ENCODE data around the gene ZNF75A.

Gene ZNF75A

DNA sequence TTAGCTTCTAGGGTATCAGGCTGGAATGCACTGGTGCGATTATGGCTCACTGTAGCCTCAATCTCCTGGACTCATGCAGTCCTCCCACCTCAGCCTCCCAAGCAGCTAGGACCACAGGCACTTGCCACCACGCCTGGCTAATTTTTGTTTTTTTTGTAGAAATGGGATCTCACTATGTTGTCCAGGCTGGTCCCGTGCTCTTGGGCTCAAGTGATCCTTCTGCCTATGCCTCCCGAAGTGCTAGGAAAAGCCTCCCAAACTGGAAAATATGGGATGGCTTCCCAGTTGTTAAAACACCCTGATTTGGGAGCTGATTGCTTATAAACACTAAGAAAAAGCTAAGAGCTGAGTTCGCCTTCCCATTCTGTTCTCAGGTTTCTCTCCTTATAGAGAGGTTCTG, 28.6 kb upstream of the ZNF75A start:
- TF ChIP-seq EZH2phosphoT487 (IDR thresholded peaks at IDR 0.05; ENCODE audit: low read depth), result no peak
- TF ChIP-seq, protein P1, sequence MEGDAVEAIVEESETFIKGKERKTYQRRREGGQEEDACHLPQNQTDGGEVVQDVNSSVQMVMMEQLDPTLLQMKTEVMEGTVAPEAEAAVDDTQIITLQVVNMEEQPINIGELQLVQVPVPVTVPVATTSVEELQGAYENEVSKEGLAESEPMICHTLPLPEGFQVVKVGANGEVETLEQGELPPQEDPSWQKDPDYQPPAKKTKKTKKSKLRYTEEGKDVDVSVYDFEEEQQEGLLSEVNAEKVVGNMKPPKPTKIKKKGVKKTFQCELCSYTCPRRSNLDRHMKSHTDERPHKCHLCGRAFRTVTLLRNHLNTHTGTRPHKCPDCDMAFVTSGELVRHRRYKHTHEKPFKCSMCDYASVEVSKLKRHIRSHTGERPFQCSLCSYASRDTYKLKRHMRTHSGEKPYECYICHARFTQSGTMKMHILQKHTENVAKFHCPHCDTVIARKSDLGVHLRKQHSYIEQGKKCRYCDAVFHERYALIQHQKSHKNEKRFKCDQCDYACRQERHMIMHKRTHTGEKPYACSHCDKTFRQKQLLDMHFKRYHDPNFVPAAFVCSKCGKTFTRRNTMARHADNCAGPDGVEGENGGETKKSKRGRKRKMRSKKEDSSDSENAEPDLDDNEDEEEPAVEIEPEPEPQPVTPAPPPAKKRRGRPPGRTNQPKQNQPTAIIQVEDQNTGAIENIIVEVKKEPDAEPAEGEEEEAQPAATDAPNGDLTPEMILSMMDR (IDR thresholded peaks at IDR 0.05; ENCODE audit: low read depth, low read length), result no peak
- Histone ChIP-seq H3K27ac (ENCODE audit: low read length) (no peak overlapping the region), H4K20me1 (ENCODE audit: insufficient read depth, low read length) (no peaks in the 10 kb centered on the region), H3K79me2 (ENCODE audit: low read length) (no peaks in the 10 kb centered on the region), H3K9me3 (ENCODE audit: insufficient read depth, low read length) (no peaks in the 10 kb centered on the region), H3K4me3 (ENCODE audit: low read length) (no peak overlapping the region), H2AFZ (ENCODE audit: low read depth, low read length) (no peak overlapping the region), H3K36me3 (replicated peaks; ENCODE audit: low read depth, low read length) (no peaks in the 10 kb centered on the region), H3K27me3 (ENCODE audit: low read depth, low read length) (peaks cover 12% of the 10 kb centered on the region), H3K9ac (ENCODE audit: low read length) (no peak overlapping the region), H3K4me1 (ENCODE audit: low read length) (no peaks in the 10 kb centered on the region), H3K4me2 (ENCODE audit: low read length) (no peak overlapping the region)

- Histone ChIP-seq H3K4me1 (ENCODE audit: low read length) (peaks cover 16% of the 10 kb centered on the region), H3K36me3 (replicated peaks; ENCODE audit: low read depth, low read length) (peaks cover 25% of the 10 kb centered on the region), H3K4me3 (ENCODE audit: low read length) (no peak overlapping the region), H3K4me2 (ENCODE audit: low read length) (peak overlapping the region; percentile 96; the same call in 1 of the 2 replicates), H3K9me3 (ENCODE audit: insufficient read depth, low read length) (no peaks in the 10 kb centered on the region), H4K20me1 (ENCODE audit: insufficient read depth, low read length) (no peaks in the 10 kb centered on the region), H3K27ac (ENCODE audit: low read length) (no peak overlapping the region), H3K79me2 (ENCODE audit: low read length) (peaks cover 31% of the 10 kb centered on the region), H3K27me3 (ENCODE audit: low read depth, low read length) (peaks cover 12% of the 10 kb centered on the region), H2AFZ (ENCODE audit: low read depth, low read length) (no peak overlapping the region), H3K9ac (ENCODE audit: low read length) (no peak overlapping the region)
- no peak for TF ChIP-seq EZH2phosphoT487 (IDR thresholded peaks at IDR 0.05; ENCODE audit: low read depth)
- TF ChIP-seq, protein P1 (IDR thresholded peaks at IDR 0.05; ENCODE audit: low read depth, low read length), result no peak
Measured at GRCh38 chr16:3281222-3281820, 24.0 kb upstream of the ZNF75A start.

DNA sequence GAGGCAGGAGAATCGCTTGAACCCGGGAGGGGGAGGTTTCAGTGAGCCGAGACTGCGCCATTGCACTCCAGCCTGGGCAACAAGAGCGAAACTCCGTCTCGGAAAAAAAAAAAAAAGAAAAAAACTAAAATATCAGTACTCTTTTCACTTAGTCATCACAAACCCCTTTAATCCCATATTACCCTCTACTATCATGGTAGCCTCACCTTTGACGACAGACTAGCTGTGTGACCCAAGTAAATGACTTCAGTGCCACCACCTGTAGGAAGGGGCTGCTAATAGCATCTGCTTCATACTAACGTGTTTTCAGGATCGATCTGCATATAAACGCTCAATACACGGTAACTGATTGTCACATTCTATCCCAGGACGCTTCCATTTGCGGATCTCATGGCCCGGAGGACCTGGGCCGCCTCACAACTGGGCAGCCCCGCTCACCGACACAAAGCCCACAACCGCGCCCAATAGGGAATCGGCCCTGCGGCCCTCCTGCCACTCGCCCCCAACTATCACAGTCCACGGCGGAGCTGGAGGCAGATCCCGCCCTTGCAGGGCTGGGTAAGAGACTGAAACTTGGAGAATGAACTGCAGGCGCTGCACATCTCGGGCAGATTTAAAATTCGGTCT, 23.1 kb upstream of the ZNF75A start:
- H3K36me3 ChIP-seq (replicated peaks; ENCODE audit: low read depth, low read length), result peaks cover 32% of the 10 kb centered on the region
- peak overlapping the region; percentile 94 for H3K27ac ChIP-seq (ENCODE audit: low read length)
- H3K27me3 ChIP-seq (ENCODE audit: low read depth, low read length), result peaks cover 3% of the 10 kb centered on the region
- H3K4me3 ChIP-seq (ENCODE audit: low read length), result peak overlapping the region; percentile 95
- H2AFZ ChIP-seq (ENCODE audit: low read depth, low read length), result peak overlapping the region; percentile 92
- H3K79me2 ChIP-seq (ENCODE audit: low read length), result peaks cover 39% of the 10 kb centered on the region
- TF ChIP-seq EZH2phosphoT487 (IDR thresholded peaks at IDR 0.05; ENCODE audit: low read depth), result no peak
- TF ChIP-seq, protein P1 (IDR thresholded peaks at IDR 0.05; ENCODE audit: low read depth, low read length), result no peak
- H4K20me1 ChIP-seq (ENCODE audit: insufficient read depth, low read length), result no peaks in the 10 kb centered on the region
- peak overlapping the region; percentile 99 for H3K9ac ChIP-seq (ENCODE audit: low read length)
- H3K9me3 ChIP-seq (ENCODE audit: insufficient read depth, low read length), result peaks cover 3% of the 10 kb centered on the region; the same call in 1 of the 2 replicates
- H3K4me2 ChIP-seq (ENCODE audit: low read length), result peak overlapping the region; percentile 96
- peaks cover 16% of the 10 kb centered on the region for H3K4me1 ChIP-seq (ENCODE audit: low read length)

DNA sequence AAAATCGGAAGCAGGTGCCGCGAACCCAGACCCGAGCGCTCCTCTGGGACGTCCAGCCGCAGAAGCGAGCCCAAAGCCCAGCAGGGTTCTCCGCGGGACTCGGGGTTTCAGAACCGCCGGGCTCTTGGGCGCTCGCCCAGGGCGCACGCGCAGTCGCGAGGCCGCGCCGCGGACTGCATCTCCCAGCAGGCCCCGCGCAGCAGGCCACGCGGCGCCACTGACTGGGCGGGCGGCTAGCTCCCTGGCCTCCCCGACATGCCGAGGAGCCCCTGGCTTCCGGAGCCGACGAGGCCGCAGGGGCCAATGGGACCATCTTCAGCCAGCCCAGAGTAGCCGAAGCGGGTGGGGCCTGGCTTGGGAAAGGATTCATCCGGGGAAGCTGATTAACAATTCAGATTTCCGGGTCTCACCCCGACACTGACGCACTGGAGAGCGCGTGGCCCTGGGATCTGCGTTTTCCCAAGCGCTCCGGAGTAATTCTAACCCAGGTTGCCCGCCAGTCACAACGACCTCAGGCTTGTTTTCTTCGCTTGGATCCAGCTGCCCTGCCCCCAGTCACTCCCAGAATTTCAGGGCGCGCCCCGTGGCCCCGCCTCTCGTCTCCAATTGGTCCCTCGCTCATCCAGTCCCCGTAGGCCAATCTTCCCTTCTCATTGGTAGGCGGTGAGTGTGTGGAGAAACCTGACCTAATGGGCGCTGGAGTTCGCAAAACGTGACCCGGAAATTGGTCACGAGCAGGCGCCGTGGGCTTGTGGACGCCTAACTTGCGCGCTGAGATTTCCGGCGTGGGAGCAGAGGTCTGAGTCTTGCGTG, 22.4 kb upstream of the ZNF75A start, which contains the start of gene ZNF263:
Gene ZNF263, plus strand, starts transcription at position 762 of the 813 bp plus-strand sequence. CDS start 328 bp downstream, outside the sequence.
- Histone ChIP-seq H2AFZ (ENCODE audit: low read depth, low read length) (peak within 1 kb of the TSS; percentile 92), H3K79me2 (ENCODE audit: low read length) (peaks cover 44% of the 10 kb centered on the region), H3K4me2 (ENCODE audit: low read length) (peak within 1 kb of the TSS; percentile 96), H3K9me3 (ENCODE audit: insufficient read depth, low read length) (peaks cover 3% of the 10 kb centered on the region; the same call in 1 of the 2 replicates), H3K27ac (ENCODE audit: low read length) (peak within 1 kb of the TSS; percentile 94), H4K20me1 (ENCODE audit: insufficient read depth, low read length) (no peaks in the 10 kb centered on the region), H3K9ac (ENCODE audit: low read length) (peak within 1 kb of the TSS; percentile 99), H3K36me3 (replicated peaks; ENCODE audit: low read depth, low read length) (peaks cover 38% of the 10 kb centered on the region), H3K4me3 (ENCODE audit: low read length) (peak within 1 kb of the TSS; percentile 95), H3K27me3 (ENCODE audit: low read depth, low read length) (no peaks in the 10 kb centered on the region), H3K4me1 (ENCODE audit: low read length) (peaks cover 16% of the 10 kb centered on the region)
- TF ChIP-seq, protein P1 (IDR thresholded peaks at IDR 0.05; ENCODE audit: low read depth, low read length), result no peak
- no peak for TF ChIP-seq EZH2phosphoT487 (IDR thresholded peaks at IDR 0.05; ENCODE audit: low read depth)
